Naive B cell (primary cell): Measurements from ENCODE around the gene DHRSX. TPM values are rescaled to one million over a fixed set of nuclear protein-coding genes. Genes with fewer than 3 reads are reported as not detected.
"Not testable (repeated sequence)": the region's sequence is repeated elsewhere in the genome, so short reads cannot be mapped to it uniquely, and the experiment has no call there.

ENCODE experiments used
- ATAC-seq, 2 donors: fragments of 150-1000 bp; cut with Tn5 transposase; 2 replicates each; pipeline ENCODE4 v1.10.0; 2021; ENCODE audit warnings: low read depth in 2 of 2, mild to moderate bottlenecking in 2 of 2, moderate library complexity in 2 of 2
- DNase-seq: peaks from one replicate; pipeline ENCODE4 v3.0.0; 2022
- H3K27ac Mint-ChIP-seq, 6 donors: one replicate each; pipeline ENCODE4 v1.8.0; 2020 to 2022; ENCODE audit warnings: mild to moderate bottlenecking in 6 of 6, mixed read lengths in 6 of 6, moderate library complexity in 5 of 6, inconsistent platforms in 2 of 6
- H3K27me3 Mint-ChIP-seq, 3 donors: one replicate each; pipeline ENCODE4 v1.8.0; 2021 to 2022; ENCODE audit warnings: mixed read lengths in 3 of 3, mild to moderate bottlenecking in 1 of 3
- H3K36me3 Mint-ChIP-seq, 2 donors: one replicate each; pipeline ENCODE4 v1.8.0; 2020 to 2022; ENCODE audit warnings: mixed read lengths in 2 of 2, inconsistent platforms in 1 of 2, mild to moderate bottlenecking in 1 of 2
- H3K4me1 Mint-ChIP-seq, 3 donors: one replicate each; pipeline ENCODE4 v1.8.0; 2020 to 2022; ENCODE audit warnings: mixed read lengths in 3 of 3, inconsistent platforms in 1 of 3, mild to moderate bottlenecking in 1 of 3, moderate library complexity in 1 of 3
- H3K4me3 Mint-ChIP-seq, 8 donors: one replicate each; pipeline ENCODE4 v1.8.0; 2020 to 2022; ENCODE audit warnings: mild to moderate bottlenecking in 8 of 8, mixed read lengths in 8 of 8, moderate library complexity in 8 of 8, inconsistent platforms in 2 of 8
- H3K9me3 Mint-ChIP-seq, 7 donors: one replicate each; pipeline ENCODE4 v1.8.0; 2020 to 2022; ENCODE audit warnings: mixed read lengths in 7 of 7, mild to moderate bottlenecking in 5 of 7, inconsistent platforms in 2 of 7, moderate library complexity in 1 of 7
- polyA plus RNA-seq, 6 donors: library from polyadenylated mRNA; unstranded; fragments of 300-500 nt; fragmentation: Illumina TruSeq; gene quantifications; one replicate each; pipeline ENCODE4 v1.2.3, GENCODE V29; 2021; ENCODE audit warnings: low read depth in 6 of 6

DHRSX gene
- polyA plus RNA-seq, 6 donors from 2014 or later: 20.9 to 33.3 (median 28.4) TPM

DNA sequence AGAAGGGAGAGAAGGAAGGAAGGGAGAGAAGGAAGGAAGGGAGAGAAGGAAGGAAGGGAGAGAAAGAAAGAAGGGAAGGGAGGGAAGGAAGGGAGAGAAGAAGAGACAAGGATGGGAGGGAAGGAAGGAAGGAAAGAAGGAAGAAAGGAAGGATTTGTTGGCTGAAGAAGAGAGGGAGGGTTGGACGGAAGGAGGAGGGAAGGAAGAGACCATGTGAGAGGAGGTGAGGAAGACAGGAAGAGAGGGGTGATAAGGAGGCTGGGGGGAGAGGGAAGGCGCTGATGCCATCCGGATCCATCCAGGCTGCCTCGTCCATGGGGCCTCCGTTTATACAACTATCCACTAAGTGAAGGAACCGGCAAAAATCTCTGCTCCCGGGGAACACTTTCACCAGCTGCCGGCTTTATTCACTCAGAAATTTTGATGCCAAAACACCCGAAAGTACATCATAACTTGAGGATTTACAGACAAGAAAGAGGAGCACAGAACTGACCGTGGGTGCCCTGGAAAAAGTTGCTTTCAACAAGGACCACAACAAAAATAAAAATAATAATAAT lies 14.9 kb downstream of the DHRSX start:
- peaks cover 5 to 17% (median 11%) of the 10 kb centered on the region in 3 donors for H3K4me1 Mint-ChIP-seq
- no peak for ATAC-seq
- H3K9me3 Mint-ChIP-seq: no peaks in the 10 kb centered on the region
- no peaks in the 10 kb centered on the region for H3K36me3 Mint-ChIP-seq
- no peak for DNase-seq
- H3K27me3 Mint-ChIP-seq: no peaks in the 10 kb centered on the region
- no peak overlapping the region for H3K4me3 Mint-ChIP-seq
- peak overlapping the region in 4 of 6 donors; percentile 10 to 90 (median 42) for H3K27ac Mint-ChIP-seq

DNA sequence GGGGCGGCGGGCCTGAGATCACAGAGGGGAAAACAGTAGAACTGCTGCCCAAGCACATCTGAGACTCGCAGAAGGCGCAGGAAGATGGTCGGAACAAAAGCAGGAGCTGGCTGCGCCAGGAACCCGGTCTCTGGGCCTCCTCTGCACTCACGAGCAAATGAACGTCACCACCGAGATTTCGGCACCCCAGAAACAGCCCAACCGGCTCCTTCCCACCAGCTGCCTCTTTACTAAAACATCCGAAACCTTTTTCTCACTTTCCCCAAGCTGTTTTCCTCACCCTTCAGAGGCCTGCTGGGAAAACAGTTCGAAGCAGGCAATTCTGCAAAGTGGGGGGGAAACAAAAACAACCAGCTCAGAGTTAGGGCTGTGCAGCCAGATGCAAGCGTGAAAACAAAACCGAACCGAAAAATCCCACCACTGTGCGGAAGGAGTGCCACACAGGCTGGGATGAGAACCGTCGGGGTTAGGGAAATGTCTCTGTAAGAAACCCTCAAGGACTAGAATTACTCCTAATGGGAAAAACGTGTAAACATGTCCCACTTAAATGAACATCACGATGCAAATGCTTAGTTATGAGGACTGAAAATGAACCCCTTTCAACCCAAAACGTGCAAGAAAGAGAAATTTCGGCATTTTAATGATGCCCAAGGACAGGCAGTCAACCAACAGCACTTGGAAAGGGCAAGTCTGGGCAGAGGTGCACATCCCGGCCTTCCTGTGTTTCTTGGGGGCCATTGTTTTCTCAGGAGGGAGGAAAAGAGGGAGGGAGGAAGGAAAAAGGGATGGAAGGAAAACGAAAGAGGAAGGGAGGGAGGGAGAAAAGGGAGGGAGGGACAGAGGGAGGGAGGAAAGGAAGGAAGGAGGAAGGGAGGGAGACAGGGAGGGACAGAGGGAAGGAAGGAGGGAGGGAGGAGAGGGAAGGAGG lies 15.8 kb downstream of the DHRSX start:
- peak overlapping the region in 3 of 6 donors; percentile 62 to 79 (median 72) for H3K27ac Mint-ChIP-seq

DNA sequence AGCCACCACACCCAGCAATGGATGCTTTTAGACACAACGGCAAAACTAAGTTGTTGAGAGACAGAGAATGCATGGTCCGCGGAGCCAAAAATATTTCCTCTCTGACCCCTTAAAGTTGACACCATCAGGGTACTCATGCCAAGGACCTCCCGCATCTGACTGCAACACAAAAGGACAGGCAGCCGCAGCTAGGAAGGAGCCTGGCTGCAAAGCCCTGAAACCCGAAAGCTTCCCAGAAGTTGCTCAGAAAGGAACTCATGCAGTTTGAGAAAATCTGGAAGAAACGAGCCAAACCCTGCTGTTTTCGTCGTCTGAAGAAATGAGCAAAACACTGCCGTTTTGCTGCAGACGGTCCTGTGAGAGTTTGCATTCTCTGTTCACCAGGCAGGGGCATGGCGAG lies 16.5 kb downstream of the DHRSX start:
- H3K27ac Mint-ChIP-seq: peak overlapping the region in 2 of 6 donors; percentile 62 to 79
- no peak overlapping the region for H3K4me3 Mint-ChIP-seq
- DNase-seq (no peak), ATAC-seq (no peak)
- H3K27me3 Mint-ChIP-seq: no peaks in the 10 kb centered on the region
- peaks cover 0 to 6% of the 10 kb centered on the region in 2 donors for H3K36me3 Mint-ChIP-seq
- H3K9me3 Mint-ChIP-seq: peaks cover 0 to 5% (median 3%) of the 10 kb centered on the region in 7 donors
- H3K4me1 Mint-ChIP-seq: peaks cover 5 to 20% (median 11%) of the 10 kb centered on the region in 3 donors

More for the DNA sequence above, 15.8 kb downstream of the DHRSX start:
- ATAC-seq (no peak), DNase-seq (no peak)
- peaks cover 0 to 3% (median 0%) of the 10 kb centered on the region in 7 donors for H3K9me3 Mint-ChIP-seq
- H3K36me3 Mint-ChIP-seq: peaks cover 0 to under 1% of the 10 kb centered on the region in 2 donors
- peaks cover 5 to 15% (median 11%) of the 10 kb centered on the region in 3 donors for H3K4me1 Mint-ChIP-seq
- peak overlapping the region in 1 of 8 donors; percentile 47 for H3K4me3 Mint-ChIP-seq
- no peaks in the 10 kb centered on the region for H3K27me3 Mint-ChIP-seq

DNA sequence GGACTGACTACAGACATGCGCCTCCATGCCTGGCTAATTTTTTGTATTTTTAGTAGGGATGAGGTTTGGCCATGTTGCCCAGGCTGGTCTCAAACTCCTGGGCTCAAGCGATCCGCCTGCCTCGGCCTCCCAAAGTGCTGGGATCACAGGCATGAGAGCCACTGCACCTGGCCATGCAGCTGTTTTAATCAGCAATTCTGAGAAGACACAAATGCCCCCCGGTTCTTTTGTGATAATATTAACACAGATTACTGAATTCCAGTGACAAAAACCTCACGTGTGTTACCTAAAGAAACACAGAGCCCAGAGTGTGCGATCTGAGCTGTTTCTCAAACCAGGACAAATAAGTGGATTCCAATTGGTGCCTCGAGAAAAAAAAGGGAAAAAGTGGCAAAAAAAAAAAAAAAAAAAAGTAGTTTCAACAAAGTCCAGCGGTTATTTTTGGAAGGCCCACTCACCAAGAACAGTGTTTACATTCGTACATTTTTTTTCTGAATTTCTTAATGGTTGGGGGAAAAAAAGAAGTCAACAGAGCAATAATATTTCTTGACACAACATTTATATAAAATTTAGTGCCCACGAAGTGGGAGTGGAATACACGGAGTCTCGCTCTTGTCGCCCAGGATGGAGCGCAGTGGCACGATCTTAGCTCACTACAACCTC lies 17.2 kb downstream of the DHRSX start:
- Mint-ChIP-seq H3K27ac (peak overlapping the region in 1 of 6 donors; percentile 49), H3K4me1 (peaks cover 5 to 20% (median 14%) of the 10 kb centered on the region in 3 donors), H3K27me3 (no peaks in the 10 kb centered on the region), H3K4me3 (no peak overlapping the region), H3K36me3 (peaks cover 0 to 6% of the 10 kb centered on the region in 2 donors), H3K9me3 (peaks cover 0 to 5% (median 3%) of the 10 kb centered on the region in 7 donors)
- DNase-seq (no peak), ATAC-seq (no peak)

DNA sequence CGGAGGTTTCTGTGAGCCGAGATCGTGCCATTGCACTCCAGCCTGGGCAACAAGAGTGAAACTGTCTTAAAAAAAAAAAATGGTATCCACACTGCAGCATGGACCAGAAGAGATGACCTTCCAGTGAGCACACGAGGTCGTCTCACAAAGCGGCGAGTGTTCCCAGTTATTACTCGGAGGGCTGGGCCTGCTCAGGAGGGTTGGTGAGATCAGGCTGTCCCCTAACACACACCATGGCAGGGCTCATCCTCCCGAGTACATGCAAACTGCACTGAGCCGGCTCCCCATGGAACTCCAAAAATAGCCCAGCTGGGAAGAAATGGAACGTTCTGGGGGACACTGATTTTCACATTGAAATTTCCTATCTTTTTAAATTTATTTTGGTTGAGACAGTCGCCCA lies 19.2 kb downstream of the DHRSX start:
- H3K4me1 Mint-ChIP-seq: peaks cover 12 to 20% (median 20%) of the 10 kb centered on the region in 3 donors
- H3K36me3 Mint-ChIP-seq, H3K27me3 Mint-ChIP-seq, H3K27ac Mint-ChIP-seq, H3K4me3 Mint-ChIP-seq, ATAC-seq, H3K9me3 Mint-ChIP-seq, DNase-seq: not testable (repeated sequence)

DNA sequence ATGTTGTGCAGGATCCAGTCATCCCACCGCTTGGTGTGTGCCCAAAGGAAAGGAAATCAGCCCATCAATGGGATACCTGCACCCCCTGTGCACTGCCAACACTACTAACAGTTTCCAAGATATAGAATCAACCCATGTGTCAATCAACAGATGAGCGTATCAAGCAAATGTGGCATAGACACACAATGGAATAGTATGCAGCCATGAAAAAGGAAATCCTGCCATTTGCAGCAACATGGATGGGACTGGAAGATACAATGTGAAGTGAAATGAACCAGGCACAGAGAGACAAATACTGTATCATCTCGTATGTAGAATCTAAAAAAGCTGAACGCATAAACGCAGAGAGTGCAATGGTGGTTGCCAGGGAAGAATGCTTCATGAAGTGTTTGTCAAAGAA lies 20.8 kb downstream of the DHRSX start:
- H3K4me1 Mint-ChIP-seq: peaks cover 16 to 27% (median 18%) of the 10 kb centered on the region in 3 donors
- H3K27me3 Mint-ChIP-seq, H3K4me3 Mint-ChIP-seq, H3K36me3 Mint-ChIP-seq, H3K27ac Mint-ChIP-seq, ATAC-seq, DNase-seq, H3K9me3 Mint-ChIP-seq: not testable (repeated sequence)

DNA sequence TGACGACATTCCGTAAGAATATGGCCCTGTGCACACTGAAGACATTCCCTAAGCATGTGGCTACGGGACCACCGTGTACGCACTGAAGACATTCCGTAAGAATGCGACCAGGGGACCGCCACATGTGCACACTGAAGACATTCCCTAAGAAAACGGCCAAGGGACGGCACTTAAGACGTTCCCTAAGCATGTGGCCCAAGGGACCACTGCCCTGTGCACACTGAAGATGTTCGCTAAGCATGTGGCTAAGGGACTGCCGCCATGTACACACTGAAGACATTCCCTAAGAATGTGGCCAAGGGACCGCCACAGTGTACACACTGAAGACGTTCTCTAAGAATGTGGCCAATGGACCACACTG lies 21.4 kb downstream of the DHRSX start:
- Mint-ChIP-seq H3K4me3 (no peak overlapping the region), H3K4me1 (peaks cover 15 to 32% (median 16%) of the 10 kb centered on the region in 3 donors), H3K36me3 (peaks cover 0 to 6% of the 10 kb centered on the region in 2 donors), H3K9me3 (peaks cover 0 to 5% (median 3%) of the 10 kb centered on the region in 7 donors), H3K27me3 (no peaks in the 10 kb centered on the region), H3K27ac (no peak overlapping the region)
- ATAC-seq: no peak
- DNase-seq: no peak

DNA sequence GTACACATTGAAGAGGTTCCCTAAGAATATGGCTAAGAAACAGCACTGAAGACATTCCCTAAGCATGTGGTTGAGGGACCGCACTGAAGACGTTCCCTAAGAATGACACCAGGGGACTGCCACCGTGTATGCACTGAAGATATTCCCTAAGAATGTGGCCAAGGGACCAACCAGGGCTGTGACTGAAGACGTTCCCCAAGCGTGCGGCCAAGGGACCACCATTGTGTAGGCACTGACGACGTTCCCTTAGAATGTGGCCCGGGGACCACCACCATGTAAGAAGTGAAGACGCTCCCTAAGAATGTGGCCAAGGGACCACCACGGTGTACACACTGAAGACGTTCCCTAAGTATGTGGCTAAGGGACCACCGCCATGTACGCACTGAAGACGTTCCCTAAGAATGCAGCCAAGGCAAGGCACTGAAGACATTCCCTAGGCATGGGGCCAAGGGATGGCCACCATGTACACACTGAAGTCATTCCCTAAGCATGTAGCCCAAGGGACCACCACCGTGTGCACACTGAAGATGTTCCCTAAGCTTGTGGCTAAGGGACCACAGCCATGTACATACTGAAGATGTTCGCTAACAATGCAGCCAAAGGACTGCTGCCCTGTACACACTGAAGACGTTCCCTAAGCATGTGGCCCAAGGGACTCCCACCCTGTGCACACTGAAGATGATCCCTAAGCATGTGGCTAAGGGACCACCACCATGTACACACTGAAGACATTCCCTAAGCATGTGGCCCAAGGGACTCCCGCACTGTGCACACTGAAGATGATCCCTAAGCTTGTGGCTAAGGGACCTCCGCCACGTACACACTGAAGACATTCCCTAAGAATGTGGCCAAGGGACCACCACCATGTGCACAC lies 22.0 kb downstream of the DHRSX start:
- peaks cover 0 to 5% (median 3%) of the 10 kb centered on the region in 7 donors for H3K9me3 Mint-ChIP-seq
- no peaks in the 10 kb centered on the region for H3K27me3 Mint-ChIP-seq
- ATAC-seq: no peak
- no peak overlapping the region for H3K4me3 Mint-ChIP-seq
- H3K27ac Mint-ChIP-seq: peak overlapping the region in 1 of 6 donors; percentile 15
- DNase-seq: no peak
- H3K36me3 Mint-ChIP-seq: peaks cover 0 to 6% of the 10 kb centered on the region in 2 donors
- peaks cover 13 to 36% (median 16%) of the 10 kb centered on the region in 3 donors for H3K4me1 Mint-ChIP-seq

DNA sequence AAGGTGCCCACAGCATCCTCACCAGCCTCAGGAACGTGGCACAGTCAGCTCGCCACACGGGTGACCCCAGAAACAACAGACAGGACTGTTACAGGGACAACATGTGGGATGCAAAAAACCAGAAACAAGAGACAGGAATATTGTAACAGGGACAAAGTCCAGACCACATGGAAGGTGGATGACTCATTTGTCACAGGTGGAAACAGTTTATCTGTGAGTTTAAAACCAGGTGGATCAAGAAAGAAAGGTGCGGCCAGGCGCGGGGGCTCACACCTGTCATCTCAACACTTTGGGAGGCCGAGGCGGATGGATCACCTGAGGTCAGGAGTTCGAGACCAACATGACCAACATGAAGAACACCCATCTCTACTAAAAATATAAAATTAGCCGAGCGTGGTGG lies 23.5 kb downstream of the DHRSX start:
- DNase-seq, ATAC-seq, H3K27me3 Mint-ChIP-seq, H3K4me3 Mint-ChIP-seq, H3K36me3 Mint-ChIP-seq, H3K9me3 Mint-ChIP-seq: not testable (repeated sequence)
- Mint-ChIP-seq H3K27ac (peak overlapping the region in 3 of 6 donors; percentile 32 to 70 (median 56)), H3K4me1 (peaks cover 13 to 36% (median 19%) of the 10 kb centered on the region in 3 donors)

DNA sequence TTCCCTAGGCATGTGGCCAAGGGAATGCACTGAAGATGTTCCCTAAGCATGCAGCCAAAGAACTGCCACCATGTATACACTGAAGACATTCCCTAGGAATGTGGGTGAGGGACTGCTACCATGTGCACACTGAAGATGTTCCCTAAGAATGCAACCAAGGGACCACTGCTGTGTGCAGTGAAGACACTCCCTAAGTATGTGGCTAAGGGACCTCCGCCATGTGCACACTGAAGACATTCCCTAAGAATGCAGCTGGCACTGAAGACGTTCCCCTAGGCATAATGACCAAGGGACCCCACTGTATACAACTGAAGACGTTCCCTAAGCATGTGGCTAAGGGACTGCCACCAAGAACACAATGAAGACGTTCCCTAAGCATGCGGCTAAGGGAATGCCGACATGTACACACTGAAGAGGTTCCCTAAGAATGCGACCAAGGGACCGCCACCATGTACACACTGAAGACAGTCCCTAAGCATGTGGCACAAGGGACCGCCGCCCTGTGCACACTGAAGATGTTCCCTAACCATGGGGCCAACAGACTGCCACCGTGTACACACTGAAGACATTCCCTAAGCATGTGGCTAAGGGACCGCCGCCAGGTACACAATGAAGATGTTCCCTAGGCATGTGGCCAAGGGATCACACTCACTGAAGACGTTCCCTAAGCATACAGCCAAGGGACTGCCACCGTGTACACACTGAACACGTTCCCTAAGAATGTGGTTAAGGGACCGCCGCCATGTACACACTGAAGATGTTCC lies 25.6 kb downstream of the DHRSX start:
- H3K9me3 Mint-ChIP-seq: peaks cover 0 to 7% (median 3%) of the 10 kb centered on the region in 7 donors
- ATAC-seq: no peak
- H3K4me1 Mint-ChIP-seq: peaks cover 13 to 36% (median 19%) of the 10 kb centered on the region in 3 donors
- H3K36me3 Mint-ChIP-seq: peaks cover 0 to 6% of the 10 kb centered on the region in 2 donors
- H3K27me3 Mint-ChIP-seq: no peaks in the 10 kb centered on the region
- no peak for DNase-seq
- H3K27ac Mint-ChIP-seq: no peak overlapping the region
- no peak overlapping the region for H3K4me3 Mint-ChIP-seq

DNA sequence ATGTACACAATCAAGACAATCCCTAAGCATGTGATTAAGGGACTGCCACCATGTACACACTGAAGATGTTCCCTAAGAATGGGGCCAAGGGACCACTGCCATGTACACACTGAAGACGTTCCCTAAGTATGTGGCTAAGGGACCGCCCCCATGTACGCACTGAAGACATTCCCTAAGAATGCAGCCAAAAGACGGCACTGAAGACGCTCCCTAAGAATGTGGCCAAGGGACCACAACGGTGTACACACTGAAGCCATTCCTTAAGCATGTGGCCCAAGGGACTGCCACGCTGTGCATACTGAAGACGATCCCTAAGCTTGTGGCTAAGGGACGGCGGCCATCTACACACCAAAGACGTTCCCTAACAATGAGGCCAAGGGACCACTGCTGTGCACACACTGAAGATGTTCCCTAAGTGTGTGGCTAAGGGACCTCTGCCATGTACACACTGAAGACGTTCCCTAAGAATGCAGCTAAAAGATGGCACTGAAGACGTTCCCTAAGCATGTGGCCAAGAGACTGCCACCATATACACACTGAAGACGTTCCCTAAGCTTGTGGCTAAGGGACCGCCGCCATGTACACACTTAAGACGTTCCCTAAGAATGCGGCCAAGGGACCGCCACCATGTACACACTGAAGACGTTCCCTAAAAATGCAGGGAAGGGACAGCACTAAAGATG lies 26.4 kb downstream of the DHRSX start:
- DNase-seq (no peak), ATAC-seq (no peak)
- H3K27me3 Mint-ChIP-seq: no peaks in the 10 kb centered on the region
- peaks cover 13 to 30% (median 19%) of the 10 kb centered on the region in 3 donors for H3K4me1 Mint-ChIP-seq
- no peak overlapping the region for H3K4me3 Mint-ChIP-seq
- peak overlapping the region in 1 of 6 donors; percentile 63 for H3K27ac Mint-ChIP-seq
- peaks cover 0 to 5% of the 10 kb centered on the region in 2 donors for H3K36me3 Mint-ChIP-seq
- peaks cover 0 to 6% (median under 1%) of the 10 kb centered on the region in 7 donors for H3K9me3 Mint-ChIP-seq
